K562 (cell line): ENCODE results near the gene OR7A10. TPM values are rescaled to one million over a fixed set of nuclear protein-coding genes. Genes with fewer than 3 reads are reported as not detected.

Source experiments
- BACH1 ChIP-seq: fragments of 200-800 bp; sonication (Bioruptor generic); IDR thresholded peaks from 2 replicates; pipeline ENCODE4 v1.6.1; 2016; ENCODE audit warnings: missing genetic modification characterization, missing compliant biosample characterization
- CBX8 ChIP-seq: fragments of 200-600 bp; sonication (generic); IDR thresholded peaks from 2 replicates; pipeline ENCODE4 v1.6.1; 2012; ENCODE audit warnings: borderline replicate concordance, mixed run types, low read depth, mild to moderate bottlenecking, moderate library complexity, mixed read lengths, low read length, control low read depth, inconsistent platforms; ENCODE audit not compliant: poor library complexity, severe bottlenecking; ENCODE audit errors: extremely low read depth
- CREBBP ChIP-seq: IDR thresholded peaks from one replicate; pipeline ENCODE4 v1.6.1; 2012; ENCODE audit warnings: low read depth, mild to moderate bottlenecking, control low read depth, inconsistent platforms, low read length
- ELK3 ChIP-seq: fragments of 450-650 bp; formaldehyde crosslinking; IDR thresholded peaks from 2 replicates; pipeline ENCODE4 v1.4.0; 2020; ENCODE audit warnings: mild to moderate bottlenecking
- FOXP1 ChIP-seq: sonication (generic); formaldehyde crosslinking; IDR thresholded peaks from 2 replicates; pipeline ENCODE4 v1.8.0; 2022; ENCODE audit warnings: mild to moderate bottlenecking, missing genetic modification reagents
- GABPB2 ChIP-seq: fragments of 250-450 bp; sonication (Bioruptor Pico); conservative IDR thresholded peaks from 2 replicates; pipeline ENCODE4 v1.5.1; 2021; ENCODE audit warnings: mild to moderate bottlenecking
- GTF2E2 ChIP-seq: fragments of 200-800 bp; sonication (Bioruptor generic); IDR thresholded peaks from 2 replicates; pipeline ENCODE4 v1.6.1; 2016; ENCODE audit warnings: missing genetic modification characterization, missing compliant biosample characterization
- HDAC2 ChIP-seq: fragments of 450-650 bp; IDR thresholded peaks from 2 replicates; pipeline ENCODE4 v1.6.1; 2016; ENCODE audit warnings: mild to moderate bottlenecking
- HEY1 ChIP-seq: fragments of 250-450 bp; sonication (Bioruptor Pico); IDR thresholded peaks from 2 replicates; pipeline ENCODE4 v1.5.0; 2020; ENCODE audit warnings: mild to moderate bottlenecking, moderate library complexity, borderline replicate concordance
- HMG20A ChIP-seq: fragments of 450-650 bp; formaldehyde crosslinking; conservative IDR thresholded peaks from 2 replicates; pipeline ENCODE4 v1.4.0; 2020; ENCODE audit warnings: mild to moderate bottlenecking, mixed read lengths
- HMG20B ChIP-seq: fragments of 250-450 bp; sonication (Bioruptor Pico); IDR thresholded peaks from 2 replicates; pipeline ENCODE4 v1.5.0; 2021; ENCODE audit warnings: mild to moderate bottlenecking
- NFIC ChIP-seq: fragments of 450-650 bp; IDR thresholded peaks from 2 replicates; pipeline ENCODE4 v1.6.1; 2017; ENCODE audit warnings: mild to moderate bottlenecking, inconsistent platforms
- NFIX ChIP-seq: fragments of 250-450 bp; sonication (Bioruptor Pico); IDR thresholded peaks from 2 replicates; pipeline ENCODE4 v1.4.0; 2020; ENCODE audit warnings: low read depth, mild to moderate bottlenecking, moderate library complexity
- NFRKB ChIP-seq: fragments of 450-650 bp; IDR thresholded peaks from 2 replicates; pipeline ENCODE4 v1.6.1; 2016; ENCODE audit warnings: low read depth
- POLR3G ChIP-seq: IDR thresholded peaks from 2 replicates; pipeline ENCODE4 v1.6.1; 2011; ENCODE audit not compliant: insufficient read length, insufficient replicate concordance; ENCODE audit errors: extremely low read depth
- RNF219 ChIP-seq: fragments of 250-450 bp; sonication (Bioruptor Pico); IDR thresholded peaks from 2 replicates; pipeline ENCODE4 v1.5.0; 2022; ENCODE audit warnings: mild to moderate bottlenecking
- SMAD2 ChIP-seq: fragments of 150-350 bp; IDR thresholded peaks from 2 replicates; pipeline ENCODE4 v1.6.1; 2014; ENCODE audit warnings: low read depth, mild to moderate bottlenecking, low read length
- TFE3 ChIP-seq: fragments of 450-650 bp; formaldehyde crosslinking; IDR thresholded peaks from 2 replicates; pipeline ENCODE4 v1.4.0; 2020; ENCODE audit warnings: mild to moderate bottlenecking, mixed read lengths
- THRA ChIP-seq: fragments of 450-650 bp; IDR thresholded peaks from 2 replicates; pipeline ENCODE4 v1.6.1; 2017; ENCODE audit warnings: mild to moderate bottlenecking, moderate library complexity
- ZFP36 ChIP-seq: fragments of 150-350 bp; IDR thresholded peaks from 2 replicates; pipeline ENCODE4 v1.6.1; 2018; ENCODE audit warnings: low read length, low read depth; ENCODE audit not compliant: partially characterized antibody
- ZNF695 ChIP-seq: fragments of 450-650 bp; formaldehyde crosslinking; IDR thresholded peaks from 2 replicates; pipeline ENCODE4 v1.4.0; 2020; ENCODE audit warnings: mild to moderate bottlenecking, moderate library complexity
- ZNF717 ChIP-seq: fragments of 250-450 bp; sonication (Bioruptor Pico); IDR thresholded peaks from 2 replicates; pipeline ENCODE4 v1.5.0; 2021
- ZZZ3 ChIP-seq: fragments of 450-650 bp; IDR thresholded peaks from 2 replicates; pipeline ENCODE4 v1.6.1; 2016; ENCODE audit warnings: antibody characterized with exemption, mild to moderate bottlenecking, moderate library complexity
- polyA plus RNA-seq, 8 experiments: library from polyadenylated mRNA; depleted of rRNA in 4 of 8; stranded (reverse) in 5 of 8; unstranded in 3 of 8; fragments of >200 nt; fragmentation: Nextera tagmentation in 2 of 8; fragmentation: Illumina TruSeq in 1 of 8; extraction: Ambion mirVana in 2 of 8; extraction: Trizol in 1 of 8; gene quantifications; 2 replicates each; pipeline versions ENCODE4 v1.2.1 to v1.2.3, GENCODE V29; 2011 to 2014; ENCODE audit warnings: inconsistent platforms in 1 of 8, missing spikeins in 1 of 8
- total RNA-seq, 7 experiments: library from RNA; depleted of rRNA in 6 of 7; stranded (reverse); fragments of >200 nt in 6 of 7; fragmentation: Illumina TruSeq in 2 of 7; extraction: Trizol in 2 of 7; gene quantifications; 2 replicates each; pipeline versions ENCODE4 v1.2.1 to v1.2.3, GENCODE V29; 2011 to 2021; ENCODE audit warnings: low replicate concordance in 1 of 7

The OR7A10 gene
- total and polyA plus RNA-seq, 9 of the 15 experiments (the other 6 are each of a cell fraction or from before 2014, with no cell fraction given), result not detected

DNA sequence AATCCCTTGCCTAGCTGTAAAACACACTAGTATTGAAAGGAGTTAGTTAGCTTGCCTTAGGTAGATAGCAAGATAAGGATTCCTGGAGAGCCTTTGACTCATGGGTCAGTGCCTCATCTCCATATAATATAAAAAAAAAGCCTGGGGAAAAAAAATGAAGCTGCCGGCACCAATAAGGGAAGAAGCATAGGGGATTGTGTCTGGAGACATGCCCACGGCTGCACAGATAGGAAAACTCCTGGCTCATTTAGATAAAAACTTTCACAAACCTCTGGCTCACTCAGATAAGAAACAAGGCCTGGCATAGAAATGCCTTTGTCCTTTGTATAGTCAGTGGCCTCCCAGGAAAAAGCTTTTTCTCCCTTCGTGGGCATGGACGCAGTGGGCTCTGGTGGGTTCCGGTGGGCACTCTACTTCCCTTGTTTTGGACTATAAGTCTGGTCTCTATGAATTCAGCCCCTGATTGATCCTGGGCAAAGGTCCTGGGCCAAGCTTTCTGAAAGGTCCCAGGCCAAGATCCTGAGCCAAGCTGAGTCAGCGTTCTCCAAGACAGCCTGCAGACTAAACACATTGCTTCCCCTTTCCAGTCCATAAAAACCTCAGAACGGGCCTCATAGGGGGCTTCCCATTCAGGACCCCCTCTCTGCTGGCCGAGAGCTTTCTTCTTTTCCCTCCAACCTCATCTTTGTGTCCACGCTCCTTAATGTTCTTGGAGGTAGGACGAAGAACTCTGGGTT is 42.1 kb upstream of the OR7A10 start (continued):
- TF ChIP-seq CREBBP (no peak), FOXP1 (no peak), HEY1 (CRISPR knock-in tag) (peak; percentile 53; the same call in 1 of the 2 replicates), POLR3G (no peak), BACH1 (tag) (0 out of 2 replicates have a peak, but pooled peaks have one; percentile 22), NFIX (CRISPR knock-in tag) (no peak), GTF2E2 (tag) (no peak), THRA (no peak), ZFP36 (no peak), NFIC (peak; percentile 81), ZNF695 (CRISPR knock-in tag) (no peak), SMAD2 (no peak), HMG20B (no peak), CBX8 (no peak), ELK3 (no peak), ZZZ3 (no peak), GABPB2 (CRISPR knock-in tag) (no peak), NFRKB (no peak), HMG20A (CRISPR knock-in tag) (no peak), HDAC2 (peak; percentile 74; the same call in 1 of the 2 replicates), RNF219 (CRISPR knock-in tag) (no peak), TFE3 (no peak), ZNF717 (CRISPR knock-in tag) (no peak)
